GM23338 (cell line): ENCODE results near the gene GCNT1. TPM values are rescaled to one million over a fixed set of nuclear protein-coding genes. Genes with fewer than 3 reads are reported as not detected.

Source experiments
- ATAC-seq: fragments of 200-7000 bp; cut with Tn5 transposase; 3 replicates; pipeline ENCODE4 v1.9.1; 2020
- DNase-seq: peaks from one replicate; pipeline ENCODE4 v3.0.0-alpha.2; 2015; ENCODE audit warnings: low spot score
- H2AFZ ChIP-seq: fragments of 200-600 bp; sonication (generic); 2 replicates; pipeline ENCODE4 v1.8.0; 2016; ENCODE audit warnings: antibody characterized with exemption, mild to moderate bottlenecking, moderate library complexity
- H3F3A ChIP-seq: fragments of 200-600 bp; sonication (generic); replicated peaks from 2 replicates; pipeline ENCODE4 v1.8.0; 2017; ENCODE audit warnings: antibody characterized with exemption, mixed run types, low read depth
- H3K27ac ChIP-seq: fragments of 200-600 bp; sonication (generic); 2 replicates; pipeline ENCODE4 v1.6.1; 2016; ENCODE audit warnings: low read depth
- H3K27me3 ChIP-seq: fragments of 200-600 bp; sonication (generic); 2 replicates; pipeline ENCODE4 v1.8.0; 2016; ENCODE audit warnings: mild to moderate bottlenecking, mixed run types, moderate library complexity; ENCODE audit not compliant: insufficient read depth
- H3K36me3 ChIP-seq: fragments of 200-600 bp; sonication (generic); 2 replicates; pipeline ENCODE4 v1.8.0; 2016; ENCODE audit warnings: mild to moderate bottlenecking; ENCODE audit not compliant: insufficient read depth
- H3K4me1 ChIP-seq: fragments of 200-600 bp; sonication (generic); 2 replicates; pipeline ENCODE4 v1.8.0; 2016; ENCODE audit warnings: mild to moderate bottlenecking, moderate library complexity; ENCODE audit not compliant: insufficient read depth
- H3K4me2 ChIP-seq: fragments of 200-600 bp; sonication (generic); 2 replicates; pipeline ENCODE4 v1.7.1; 2017; ENCODE audit warnings: mixed run types
- H3K4me3 ChIP-seq: fragments of 200-600 bp; sonication (generic); 2 replicates; pipeline ENCODE4 v1.6.1; 2016; ENCODE audit warnings: mixed run types
- H3K79me2 ChIP-seq: fragments of 200-600 bp; sonication (generic); replicated peaks from 2 replicates; pipeline ENCODE4 v1.8.0; 2017; ENCODE audit warnings: mild to moderate bottlenecking; ENCODE audit not compliant: insufficient read depth
- H3K9me2 ChIP-seq: fragments of 200-600 bp; sonication (generic); 2 replicates; pipeline ENCODE4 v1.8.0; 2017; ENCODE audit not compliant: insufficient read depth
- H4K20me1 ChIP-seq: fragments of 200-600 bp; sonication (generic); replicated peaks from 2 replicates; pipeline ENCODE4 v1.8.0; 2017; ENCODE audit warnings: mild to moderate bottlenecking; ENCODE audit not compliant: insufficient read depth
- H3K27ac Mint-ChIP-seq: 2 replicates; pipeline ENCODE4 v1.8.0; 2020; ENCODE audit warnings: inconsistent platforms, mild to moderate bottlenecking, moderate library complexity, mixed read lengths
- H3K27me3 Mint-ChIP-seq: 3 replicates; pipeline ENCODE4 v1.8.0; 2022; ENCODE audit warnings: low read depth, mild to moderate bottlenecking, moderate library complexity, mixed read lengths, inconsistent platforms; ENCODE audit not compliant: insufficient read depth, poor library complexity
- H3K36me3 Mint-ChIP-seq: 3 replicates; pipeline ENCODE4 v1.8.0; 2021; ENCODE audit warnings: low read depth, mild to moderate bottlenecking, inconsistent platforms, moderate library complexity, mixed read lengths
- H3K4me1 Mint-ChIP-seq: 3 replicates; pipeline ENCODE4 v1.8.0; 2020; ENCODE audit warnings: mild to moderate bottlenecking, inconsistent platforms, mixed read lengths
- H3K4me3 Mint-ChIP-seq: 3 replicates; pipeline ENCODE4 v1.8.0; 2021; ENCODE audit warnings: moderate library complexity, mild to moderate bottlenecking, inconsistent platforms, mixed read lengths
- H3K9me3 Mint-ChIP-seq: 3 replicates; pipeline ENCODE4 v1.8.0; 2020; ENCODE audit warnings: moderate library complexity, mild to moderate bottlenecking, inconsistent platforms, mixed read lengths
- CREB1 ChIP-seq: fragments of 250-450 bp; sonication (Bioruptor Pico); IDR thresholded peaks from 2 replicates; pipeline ENCODE4 v1.5.0; 2020; ENCODE audit warnings: low read depth, mild to moderate bottlenecking, moderate library complexity
- ETS1 ChIP-seq: IDR thresholded peaks from 2 replicates; pipeline ENCODE4 v1.6.1; 2016; ENCODE audit warnings: antibody characterized with exemption
- EZH2 ChIP-seq: fragments of 200-600 bp; sonication (generic); IDR thresholded peaks from one replicate; pipeline ENCODE4 v1.8.0; 2017; ENCODE audit warnings: antibody characterized with exemption, mild to moderate bottlenecking, low read depth; ENCODE audit not compliant: unreplicated experiment
- EZH2phosphoT487 ChIP-seq: fragments of 200-600 bp; sonication (generic); IDR thresholded peaks from one replicate; pipeline ENCODE4 v1.8.1; 2018; ENCODE audit warnings: antibody characterized with exemption; ENCODE audit not compliant: unreplicated experiment
- NANOG ChIP-seq: IDR thresholded peaks from 2 replicates; pipeline ENCODE4 v1.6.1; 2016; ENCODE audit warnings: antibody characterized with exemption, borderline replicate concordance
- POLR2AphosphoS5 ChIP-seq: IDR thresholded peaks from 2 replicates; pipeline ENCODE4 v1.6.1; 2016; ENCODE audit warnings: antibody characterized with exemption, low read depth
- ZNF114 ChIP-seq: fragments of 250-450 bp; sonication (Bioruptor Pico); IDR thresholded peaks from 2 replicates; pipeline ENCODE4 v1.5.0; 2020; ENCODE audit warnings: mild to moderate bottlenecking, moderate library complexity
- ZNF331 ChIP-seq: fragments of 250-450 bp; sonication (Bioruptor Pico); IDR thresholded peaks from 2 replicates; pipeline ENCODE4 v1.5.0; 2020; ENCODE audit warnings: low read depth, mild to moderate bottlenecking, moderate library complexity
- long read RNA-seq: library from polyadenylated mRNA; unstranded; transcript quantifications from one replicate; pipeline ENCODE4 v2.0.0, GENCODE V29; 2020; ENCODE audit not compliant: unreplicated experiment
- polyA plus RNA-seq: library from polyadenylated mRNA; unstranded; fragments of >200 nt; fragmentation: Nextera tagmentation; extraction: Ambion mirVana; gene quantifications from 2 replicates; pipeline ENCODE4 v1.2.1, GENCODE V29; 2016
- total RNA-seq: library from RNA; depleted of rRNA; stranded (reverse); fragments of >200 nt; shearing (Covaris generic); gene quantifications from 2 replicates; pipeline ENCODE4 v1.2.3, GENCODE V29; 2014; rRNA removed
- TF ChIP-seq, protein P1 (sequence below), 2 experiments: fragments of 200-600 bp in 1 of 2; sonication (generic) in 1 of 2; conservative IDR thresholded peaks; 2 replicates each; pipeline versions ENCODE4 v1.5.1 to v1.6.1; 2016 to 2017; ENCODE audit warnings: antibody characterized with exemption in 2 of 2, low read depth in 2 of 2, mild to moderate bottlenecking in 2 of 2, moderate library complexity in 1 of 2
- TF ChIP-seq, protein P2 (sequence below): fragments of 250-450 bp; sonication (Bioruptor Pico); IDR thresholded peaks from 2 replicates; pipeline ENCODE4 v1.5.0; 2020; ENCODE audit warnings: mild to moderate bottlenecking, moderate library complexity

GCNT1 gene
- total RNA-seq (5.5 and 11.4 TPM in 2 replicates), polyA plus RNA-seq (3.1 and 4.2 TPM in 2 replicates)
- long read RNA-seq, full-length matches to known transcripts: 1 of 1 reads
- long read RNA-seq, partial matches to known transcripts: 0 of 1 reads
- long read RNA-seq, other reads (novel, unspliced or antisense): 0 of 1 reads

- Histone ChIP-seq H3F3A (no peaks in the 10 kb centered on the region), H3K4me3 (peak within 1 kb of the TSS; percentile 85), H3K4me2 (peak within 1 kb of the TSS; percentile 86), H3K9me2 (no peaks in the 10 kb centered on the region), H3K27ac (no peak within 1 kb of the TSS), H3K79me2 (peaks cover 7% of the 10 kb centered on the region; the same call in 1 of the 2 replicates), H3K4me1 (peaks cover 9% of the 10 kb centered on the region), H2AFZ (peak within 1 kb of the TSS; percentile 93), H3K27me3 (peaks cover 13% of the 10 kb centered on the region), H4K20me1 (no peaks in the 10 kb centered on the region), H3K36me3 (no peaks in the 10 kb centered on the region)
- no peak within 1 kb of the TSS for H3K27ac Mint-ChIP-seq
- DNase-seq (peak; percentile 95), ATAC-seq (peak; percentile 92)
- H3K9me3 Mint-ChIP-seq: no peaks in the 10 kb centered on the region
- TF ChIP-seq CREB1 (CRISPR knock-in tag): peak; percentile 82
- TF ChIP-seq EZH2phosphoT487: no peak
- TF ChIP-seq NANOG: no peak
- no peak for TF ChIP-seq ZNF114 (CRISPR knock-in tag)
- peak; percentile 82 for TF ChIP-seq POLR2AphosphoS5
- TF ChIP-seq EZH2: no peak
- no peak for TF ChIP-seq ETS1
- TF ChIP-seq, protein P1, sequence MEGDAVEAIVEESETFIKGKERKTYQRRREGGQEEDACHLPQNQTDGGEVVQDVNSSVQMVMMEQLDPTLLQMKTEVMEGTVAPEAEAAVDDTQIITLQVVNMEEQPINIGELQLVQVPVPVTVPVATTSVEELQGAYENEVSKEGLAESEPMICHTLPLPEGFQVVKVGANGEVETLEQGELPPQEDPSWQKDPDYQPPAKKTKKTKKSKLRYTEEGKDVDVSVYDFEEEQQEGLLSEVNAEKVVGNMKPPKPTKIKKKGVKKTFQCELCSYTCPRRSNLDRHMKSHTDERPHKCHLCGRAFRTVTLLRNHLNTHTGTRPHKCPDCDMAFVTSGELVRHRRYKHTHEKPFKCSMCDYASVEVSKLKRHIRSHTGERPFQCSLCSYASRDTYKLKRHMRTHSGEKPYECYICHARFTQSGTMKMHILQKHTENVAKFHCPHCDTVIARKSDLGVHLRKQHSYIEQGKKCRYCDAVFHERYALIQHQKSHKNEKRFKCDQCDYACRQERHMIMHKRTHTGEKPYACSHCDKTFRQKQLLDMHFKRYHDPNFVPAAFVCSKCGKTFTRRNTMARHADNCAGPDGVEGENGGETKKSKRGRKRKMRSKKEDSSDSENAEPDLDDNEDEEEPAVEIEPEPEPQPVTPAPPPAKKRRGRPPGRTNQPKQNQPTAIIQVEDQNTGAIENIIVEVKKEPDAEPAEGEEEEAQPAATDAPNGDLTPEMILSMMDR (conservative IDR thresholded peaks at IDR 0.05; ENCODE audit: low read depth in 2 of 2): peak; percentile 43 to 80
- no peak for TF ChIP-seq ZNF331 (CRISPR knock-in tag)
- TF ChIP-seq, protein P2, sequence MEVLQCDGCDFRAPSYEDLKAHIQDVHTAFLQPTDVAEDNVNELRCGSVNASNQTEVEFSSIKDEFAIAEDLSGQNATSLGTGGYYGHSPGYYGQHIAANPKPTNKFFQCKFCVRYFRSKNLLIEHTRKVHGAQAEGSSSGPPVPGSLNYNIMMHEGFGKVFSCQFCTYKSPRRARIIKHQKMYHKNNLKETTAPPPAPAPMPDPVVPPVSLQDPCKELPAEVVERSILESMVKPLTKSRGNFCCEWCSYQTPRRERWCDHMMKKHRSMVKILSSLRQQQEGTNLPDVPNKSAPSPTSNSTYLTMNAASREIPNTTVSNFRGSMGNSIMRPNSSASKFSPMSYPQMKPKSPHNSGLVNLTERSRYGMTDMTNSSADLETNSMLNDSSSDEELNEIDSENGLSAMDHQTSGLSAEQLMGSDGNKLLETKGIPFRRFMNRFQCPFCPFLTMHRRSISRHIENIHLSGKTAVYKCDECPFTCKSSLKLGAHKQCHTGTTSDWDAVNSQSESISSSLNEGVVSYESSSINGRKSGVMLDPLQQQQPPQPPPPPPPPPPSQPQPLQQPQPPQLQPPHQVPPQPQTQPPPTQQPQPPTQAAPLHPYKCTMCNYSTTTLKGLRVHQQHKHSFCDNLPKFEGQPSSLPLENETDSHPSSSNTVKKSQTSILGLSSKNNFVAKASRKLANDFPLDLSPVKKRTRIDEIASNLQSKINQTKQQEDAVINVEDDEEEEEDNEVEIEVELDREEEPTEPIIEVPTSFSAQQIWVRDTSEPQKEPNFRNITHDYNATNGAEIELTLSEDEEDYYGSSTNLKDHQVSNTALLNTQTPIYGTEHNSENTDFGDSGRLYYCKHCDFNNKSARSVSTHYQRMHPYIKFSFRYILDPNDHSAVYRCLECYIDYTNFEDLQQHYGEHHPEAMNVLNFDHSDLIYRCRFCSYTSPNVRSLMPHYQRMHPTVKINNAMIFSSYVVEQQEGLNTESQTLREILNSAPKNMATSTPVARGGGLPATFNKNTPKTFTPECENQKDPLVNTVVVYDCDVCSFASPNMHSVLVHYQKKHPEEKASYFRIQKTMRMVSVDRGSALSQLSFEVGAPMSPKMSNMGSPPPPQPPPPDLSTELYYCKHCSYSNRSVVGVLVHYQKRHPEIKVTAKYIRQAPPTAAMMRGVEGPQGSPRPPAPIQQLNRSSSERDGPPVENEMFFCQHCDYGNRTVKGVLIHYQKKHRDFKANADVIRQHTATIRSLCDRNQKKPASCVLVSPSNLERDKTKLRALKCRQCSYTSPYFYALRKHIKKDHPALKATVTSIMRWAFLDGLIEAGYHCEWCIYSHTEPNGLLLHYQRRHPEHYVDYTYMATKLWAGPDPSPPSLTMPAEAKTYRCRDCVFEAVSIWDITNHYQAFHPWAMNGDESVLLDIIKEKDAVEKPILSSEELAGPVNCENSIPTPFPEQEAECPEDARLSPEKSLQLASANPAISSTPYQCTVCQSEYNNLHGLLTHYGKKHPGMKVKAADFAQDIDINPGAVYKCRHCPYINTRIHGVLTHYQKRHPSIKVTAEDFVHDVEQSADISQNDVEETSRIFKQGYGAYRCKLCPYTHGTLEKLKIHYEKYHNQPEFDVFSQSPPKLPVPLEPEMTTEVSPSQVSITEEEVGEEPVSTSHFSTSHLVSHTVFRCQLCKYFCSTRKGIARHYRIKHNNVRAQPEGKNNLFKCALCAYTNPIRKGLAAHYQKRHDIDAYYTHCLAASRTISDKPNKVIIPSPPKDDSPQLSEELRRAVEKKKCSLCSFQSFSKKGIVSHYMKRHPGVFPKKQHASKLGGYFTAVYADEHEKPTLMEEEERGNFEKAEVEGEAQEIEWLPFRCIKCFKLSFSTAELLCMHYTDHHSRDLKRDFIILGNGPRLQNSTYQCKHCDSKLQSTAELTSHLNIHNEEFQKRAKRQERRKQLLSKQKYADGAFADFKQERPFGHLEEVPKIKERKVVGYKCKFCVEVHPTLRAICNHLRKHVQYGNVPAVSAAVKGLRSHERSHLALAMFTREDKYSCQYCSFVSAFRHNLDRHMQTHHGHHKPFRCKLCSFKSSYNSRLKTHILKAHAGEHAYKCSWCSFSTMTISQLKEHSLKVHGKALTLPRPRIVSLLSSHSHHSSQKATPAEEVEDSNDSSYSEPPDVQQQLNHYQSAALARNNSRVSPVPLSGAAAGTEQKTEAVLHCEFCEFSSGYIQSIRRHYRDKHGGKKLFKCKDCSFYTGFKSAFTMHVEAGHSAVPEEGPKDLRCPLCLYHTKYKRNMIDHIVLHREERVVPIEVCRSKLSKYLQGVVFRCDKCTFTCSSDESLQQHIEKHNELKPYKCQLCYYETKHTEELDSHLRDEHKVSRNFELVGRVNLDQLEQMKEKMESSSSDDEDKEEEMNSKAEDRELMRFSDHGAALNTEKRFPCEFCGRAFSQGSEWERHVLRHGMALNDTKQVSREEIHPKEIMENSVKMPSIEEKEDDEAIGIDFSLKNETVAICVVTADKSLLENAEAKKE: no peak
- peaks cover 18% of the 10 kb centered on the region for H3K4me1 Mint-ChIP-seq
- H3K4me3 Mint-ChIP-seq: peak within 1 kb of the TSS; percentile 94
- H3K36me3 Mint-ChIP-seq: peaks cover 4% of the 10 kb centered on the region; the same call in 1 of the 3 replicates
- H3K27me3 Mint-ChIP-seq: peaks cover 13% of the 10 kb centered on the region
Measured at GRCh38 chr9:76458903-76459693, at the start of gene GCNT1. Gene GCNT1, plus strand, starts transcription at chr9:76459182. Its CDS starts 43,200 bp downstream, at chr9:76502382.
